DMS53 (cell line): ENCODE results near the gene CFB.

Experiments
- DNase-seq: peaks from one replicate; lab custom pipeline; 2025; lab: John Stamatoyannopoulos, UW

The CFB gene

DNA sequence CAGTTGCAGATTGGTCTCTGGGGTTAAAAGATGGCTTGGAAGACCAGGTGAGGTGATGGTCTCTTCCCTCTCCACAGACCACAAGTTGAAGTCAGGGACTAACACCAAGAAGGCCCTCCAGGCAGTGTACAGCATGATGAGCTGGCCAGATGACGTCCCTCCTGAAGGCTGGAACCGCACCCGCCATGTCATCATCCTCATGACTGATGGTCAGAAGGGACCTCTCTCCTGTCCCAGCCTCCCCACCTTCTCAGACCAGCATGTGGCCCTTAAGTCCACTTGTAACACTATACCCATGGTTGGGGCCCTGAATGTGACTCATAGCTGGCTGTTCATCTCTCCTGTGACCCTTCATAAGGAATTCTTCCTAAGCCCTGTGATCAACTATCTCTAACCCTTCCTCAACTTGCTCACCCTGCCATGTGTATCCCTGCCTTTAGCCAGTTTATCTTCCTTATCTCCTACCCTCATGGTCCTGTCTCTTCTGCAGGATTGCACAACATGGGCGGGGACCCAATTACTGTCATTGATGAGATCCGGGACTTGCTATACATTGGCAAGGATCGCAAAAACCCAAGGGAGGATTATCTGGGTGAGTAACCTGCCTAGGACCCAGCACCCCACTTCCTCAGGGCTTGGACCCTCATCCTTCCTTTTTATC is 3.0 kb downstream of the CFB start:
- peak; percentile 60 for DNase-seq

DNA sequence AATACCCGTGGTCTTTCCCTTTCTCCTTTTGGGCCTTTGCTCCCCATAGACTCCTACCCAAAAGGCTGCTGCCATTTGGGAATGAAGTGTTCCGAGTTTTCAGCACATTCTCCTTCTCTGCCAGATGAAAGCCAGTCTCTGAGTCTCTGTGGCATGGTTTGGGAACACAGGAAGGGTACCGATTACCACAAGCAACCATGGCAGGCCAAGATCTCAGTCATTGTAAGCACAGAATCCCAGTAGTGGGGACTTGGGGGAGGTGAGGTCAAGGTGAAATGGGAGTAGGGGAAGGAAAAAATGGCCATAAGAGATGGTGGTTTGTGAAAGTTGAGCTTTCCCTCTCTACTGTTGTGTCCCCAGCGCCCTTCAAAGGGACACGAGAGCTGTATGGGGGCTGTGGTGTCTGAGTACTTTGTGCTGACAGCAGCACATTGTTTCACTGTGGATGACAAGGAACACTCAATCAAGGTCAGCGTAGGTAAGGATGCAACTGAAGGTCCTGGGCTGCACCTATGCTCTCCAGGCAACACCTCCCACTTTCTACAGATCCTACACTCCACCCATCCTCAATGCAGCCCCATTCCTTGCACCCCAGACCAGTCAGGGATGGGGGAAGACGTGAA is 4.1 kb downstream of the CFB start:
- no peak for DNase-seq

DNA sequence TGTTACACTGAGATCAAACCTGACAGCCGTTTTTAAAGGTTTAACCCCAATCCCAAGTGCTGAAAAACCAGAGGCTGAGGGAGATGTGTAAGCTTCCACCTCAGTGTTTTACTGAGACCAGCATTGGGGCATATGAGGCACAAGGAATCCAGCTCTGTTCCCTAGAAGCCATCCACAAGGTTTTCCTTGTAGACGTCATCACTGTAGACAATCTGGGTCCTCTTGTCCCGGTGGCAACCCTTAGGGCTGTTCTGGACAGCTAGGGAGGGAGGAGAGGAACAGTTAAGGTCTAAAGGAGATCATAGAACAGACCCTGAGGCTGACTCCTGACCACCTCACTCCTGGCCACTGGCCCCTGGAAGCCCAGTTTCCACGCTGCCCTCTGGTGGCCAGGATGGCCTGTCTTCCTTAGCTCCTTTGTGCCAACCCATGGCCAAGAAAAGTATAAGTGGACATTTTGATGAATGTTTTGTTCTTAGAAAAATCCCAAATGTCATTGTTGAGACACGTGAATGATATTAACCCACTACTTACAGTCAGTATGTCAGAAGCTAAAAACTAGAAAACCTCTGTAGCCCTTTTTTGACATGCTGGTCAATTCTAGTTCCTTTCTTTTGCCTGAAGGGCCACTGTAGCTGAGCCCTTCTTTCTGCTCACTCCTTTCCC is 6.4 kb downstream of the CFB start:
- peak; percentile 69 for DNase-seq

DNA sequence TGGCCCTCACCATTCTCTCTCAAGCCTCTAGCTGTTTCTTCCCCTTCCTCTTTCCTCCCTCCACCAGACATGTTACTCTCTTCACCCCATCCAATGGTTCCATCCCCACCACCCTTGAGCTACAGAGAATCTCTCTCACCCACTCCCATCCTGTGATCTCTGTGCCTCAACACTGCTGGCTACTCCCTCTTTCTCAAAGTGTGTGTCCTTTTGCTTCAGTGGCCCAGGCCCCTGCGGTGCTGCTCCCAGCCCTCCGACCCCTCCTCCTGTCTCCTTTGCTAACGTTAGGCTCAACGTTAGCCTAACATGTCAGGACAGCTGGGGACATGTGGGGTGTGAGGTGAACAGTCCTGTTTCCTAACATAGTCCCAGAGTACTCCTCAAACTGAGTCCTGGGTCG is 7.0 kb downstream of the CFB start:
- DNase-seq, result no peak

DNA sequence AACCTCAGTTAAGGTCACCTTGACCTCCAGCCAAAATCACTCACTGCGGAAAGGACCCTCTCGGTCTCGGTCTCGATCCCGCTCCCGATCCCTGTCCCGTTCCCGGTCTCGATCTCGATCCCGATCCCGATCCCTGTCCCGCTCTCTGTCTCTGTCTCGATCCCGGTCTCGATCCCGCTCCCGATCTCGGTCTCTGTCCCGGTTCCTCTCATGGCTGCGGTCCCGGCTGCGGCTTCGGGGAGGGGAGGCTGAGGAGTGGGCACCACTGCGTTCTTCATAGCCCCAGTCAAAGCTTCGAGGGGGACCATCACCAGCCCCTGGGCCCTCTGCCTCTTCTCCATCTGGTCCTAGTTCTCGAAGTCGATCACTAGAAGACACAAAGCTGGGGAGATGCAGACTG is 8.6 kb downstream of the CFB start:
- no peak for DNase-seq

DNA sequence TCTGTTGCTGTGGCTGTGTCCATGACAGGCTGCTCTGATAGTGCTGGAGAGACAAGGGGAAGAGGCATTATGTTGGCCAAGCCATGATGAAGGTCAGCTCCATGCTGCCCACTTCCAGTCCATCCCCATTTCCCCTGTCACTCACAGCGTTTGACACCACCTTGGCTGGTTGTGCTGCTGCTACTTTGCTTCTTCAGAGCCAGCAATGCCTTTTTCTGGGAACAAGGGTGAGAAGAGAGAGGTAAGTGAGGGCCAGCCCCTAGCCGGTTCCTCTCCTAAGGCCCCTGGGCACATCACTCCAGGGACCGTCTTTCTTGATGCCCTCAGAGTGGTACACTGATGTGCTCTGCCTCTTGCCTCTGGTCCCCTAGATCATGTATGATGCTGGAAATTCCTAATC is 10.9 kb downstream of the CFB start:
- DNase-seq, result no peak

DNA sequence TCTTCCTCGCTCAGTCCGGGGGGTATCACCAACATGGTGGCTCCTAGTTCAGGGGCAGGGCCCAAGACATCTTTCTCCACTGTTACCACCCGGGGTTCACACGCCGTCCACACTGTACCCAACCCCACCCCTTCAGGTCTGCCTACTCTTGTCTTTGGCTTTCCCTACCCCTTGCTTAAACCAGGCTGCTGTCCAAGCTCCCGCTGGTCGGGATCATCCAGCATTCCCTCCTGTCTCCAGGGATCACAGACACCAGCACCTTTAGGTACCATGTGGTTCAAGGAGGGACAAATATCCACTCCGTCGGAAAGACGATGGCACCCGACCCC is 12.5 kb downstream of the CFB start:
- no peak for DNase-seq

DNA sequence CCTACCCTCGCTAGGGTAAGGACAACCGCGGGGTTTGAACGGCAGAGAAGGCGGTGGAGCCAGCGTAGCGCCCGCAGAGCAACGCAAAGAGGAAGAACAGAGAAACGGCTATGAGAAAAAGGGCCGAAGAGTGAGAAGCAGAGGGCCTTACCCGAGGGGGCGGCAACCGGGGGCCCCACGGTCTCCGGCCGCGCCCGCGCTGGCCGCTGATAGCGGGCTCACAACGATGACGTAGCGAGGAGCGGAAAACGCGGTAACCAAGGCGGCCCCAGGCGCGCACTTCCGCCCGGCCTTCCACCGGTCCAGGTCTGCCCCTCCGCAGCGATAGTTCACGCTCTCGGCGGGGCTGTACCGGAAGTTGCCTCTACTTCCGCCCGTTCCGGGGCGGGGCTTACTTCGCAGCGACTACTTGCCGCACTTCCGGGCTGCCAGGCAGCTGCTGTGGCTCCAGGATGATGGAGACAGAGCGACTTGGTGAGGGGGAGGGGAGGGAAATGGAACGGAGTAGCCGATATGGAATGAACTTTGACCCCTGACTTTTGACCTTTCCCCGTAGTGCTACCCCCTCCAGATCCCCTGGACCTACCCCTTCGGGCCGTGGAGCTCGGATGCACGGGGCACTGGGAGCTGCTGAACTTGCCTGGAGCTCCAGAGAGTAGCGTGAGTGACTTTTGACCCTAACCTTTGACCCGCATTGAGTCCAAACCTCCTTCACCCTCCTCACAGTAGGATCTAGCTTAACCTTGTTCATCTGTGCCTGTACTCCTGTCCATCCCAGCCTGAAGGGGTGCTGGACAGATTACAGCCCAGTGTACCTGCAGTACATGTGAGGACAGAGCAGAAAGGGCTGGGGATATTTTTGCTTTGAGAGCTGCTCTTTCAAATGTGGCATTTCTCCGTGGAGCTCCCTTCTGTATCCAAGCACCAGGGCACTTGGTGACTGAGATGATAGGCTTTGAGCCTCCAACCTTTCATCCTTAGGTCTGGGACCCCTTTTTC is 13.1 kb downstream of the CFB start, which contains the start of the genes NELFE and SKIC2:
Gene NELFE (minus strand): TSS at position 231 of the 999 bp plus-strand sequence. CDS start 525 bp downstream, outside the sequence.
Gene SKIC2 (plus strand): TSS at position 435 of the 999 bp plus-strand sequence. CDS start 18 bp downstream, at position 453.
- peak; percentile 99 for DNase-seq

DNA sequence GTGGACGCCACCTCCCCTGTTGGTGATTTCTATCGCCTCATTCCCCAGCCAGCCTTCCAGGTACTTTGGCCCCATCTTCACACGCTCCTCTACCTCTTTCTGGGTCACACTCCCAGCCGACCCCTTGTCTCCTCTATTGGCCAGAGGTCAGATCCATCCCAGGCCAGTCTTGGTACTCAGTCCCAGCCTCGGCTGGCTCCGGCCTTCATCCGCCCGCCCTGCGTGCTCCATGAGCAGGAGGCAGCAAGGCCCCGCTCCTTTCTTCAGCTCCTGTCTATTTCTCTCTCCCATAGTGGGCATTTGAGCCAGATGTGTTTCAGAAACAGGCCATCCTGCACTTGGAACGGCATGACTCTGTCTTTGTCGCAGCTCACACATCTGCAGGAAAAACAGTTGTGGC is 15.7 kb downstream of the CFB start:
- DNase-seq, result no peak

DNA sequence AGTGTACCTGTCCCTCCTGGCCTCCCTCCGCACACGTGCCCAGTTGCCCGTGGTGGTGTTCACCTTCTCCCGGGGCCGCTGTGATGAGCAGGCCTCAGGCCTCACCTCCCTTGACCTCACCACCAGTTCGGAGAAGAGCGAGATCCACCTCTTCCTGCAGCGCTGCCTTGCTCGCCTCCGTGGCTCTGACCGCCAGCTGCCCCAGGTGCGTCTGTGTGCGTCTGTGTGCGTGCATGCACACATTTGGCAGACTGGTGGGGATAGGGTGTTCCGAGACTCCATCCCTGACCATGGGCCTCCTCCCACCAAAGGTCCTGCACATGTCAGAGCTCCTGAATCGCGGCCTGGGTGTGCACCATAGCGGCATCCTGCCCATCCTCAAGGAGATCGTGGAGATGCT is 18.0 kb downstream of the CFB start:
- no peak for DNase-seq

DNA sequence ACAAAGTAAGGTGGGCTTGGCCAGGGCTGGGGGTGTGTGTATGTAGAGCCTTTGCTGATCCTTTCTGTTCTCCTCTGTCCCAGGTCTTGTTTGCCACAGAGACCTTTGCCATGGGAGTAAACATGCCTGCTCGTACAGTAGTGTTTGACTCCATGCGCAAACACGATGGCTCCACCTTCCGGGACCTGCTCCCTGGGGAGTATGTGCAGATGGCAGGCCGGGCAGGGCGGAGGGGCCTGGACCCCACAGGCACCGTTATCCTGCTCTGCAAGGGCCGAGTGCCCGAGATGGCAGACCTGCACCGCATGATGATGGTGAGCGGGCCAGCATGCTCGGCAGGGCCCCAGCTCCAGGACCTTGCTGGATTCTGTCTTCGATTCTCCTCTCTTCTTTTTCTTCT is 19.8 kb downstream of the CFB start:
- DNase-seq, result no peak

DNA sequence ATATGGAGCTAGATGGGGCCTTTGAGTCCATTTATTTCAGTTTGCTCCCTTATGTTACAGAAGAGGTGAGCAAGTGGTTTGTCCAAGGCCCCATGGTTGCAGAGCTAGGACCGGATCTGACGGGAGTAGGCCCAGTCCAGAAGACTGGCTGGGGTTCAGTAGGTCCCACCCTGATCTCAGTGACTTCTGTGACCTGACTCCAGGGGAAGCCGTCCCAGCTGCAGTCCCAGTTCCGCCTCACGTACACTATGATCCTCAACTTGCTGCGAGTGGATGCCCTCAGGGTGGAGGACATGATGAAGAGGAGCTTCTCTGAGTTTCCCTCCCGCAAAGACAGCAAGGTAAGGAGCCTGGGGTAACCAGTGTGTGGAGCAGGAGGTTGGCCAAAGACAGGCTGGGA is 20.6 kb downstream of the CFB start:
- DNase-seq, result no peak

DNA sequence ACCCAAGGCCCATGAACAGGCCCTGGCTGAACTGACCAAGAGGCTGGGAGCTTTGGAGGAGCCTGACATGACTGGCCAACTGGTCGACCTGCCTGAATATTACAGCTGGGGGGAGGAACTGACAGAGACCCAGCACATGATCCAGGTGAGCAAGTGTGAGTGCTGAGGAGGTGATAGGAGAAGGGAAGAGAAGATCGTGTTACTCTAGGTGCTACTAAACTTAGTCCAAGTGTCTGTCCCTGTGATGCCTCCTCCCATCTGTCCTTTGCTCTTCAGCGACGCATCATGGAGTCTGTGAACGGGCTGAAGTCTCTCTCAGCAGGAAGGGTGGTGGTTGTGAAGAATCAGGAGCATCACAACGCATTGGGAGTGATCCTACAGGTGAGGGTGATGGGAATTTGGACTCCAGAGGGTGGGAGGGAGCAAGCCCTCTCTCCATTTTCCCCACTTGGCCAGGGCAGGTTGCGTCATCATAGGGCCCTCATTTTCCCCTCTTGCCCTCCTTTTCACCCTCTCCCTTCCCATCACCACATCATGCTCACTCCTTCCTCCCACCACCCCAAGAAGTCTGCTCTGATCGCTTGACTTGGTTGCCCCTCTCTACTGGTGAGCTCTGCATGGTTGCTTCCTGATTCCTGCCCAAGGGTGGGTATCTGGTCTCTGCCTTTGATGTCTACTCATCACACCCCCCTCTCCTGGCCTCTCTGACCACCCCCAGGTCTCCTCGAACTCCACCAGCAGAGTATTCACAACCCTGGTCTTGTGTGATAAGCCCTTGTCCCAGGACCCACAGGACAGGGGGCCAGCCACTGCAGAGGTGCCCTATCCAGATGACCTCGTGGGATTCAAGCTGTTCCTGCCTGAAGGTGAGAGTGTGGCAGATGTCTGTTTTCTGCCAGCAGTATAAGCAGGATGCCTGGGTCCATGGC is 21.4 kb downstream of the CFB start:
- no peak for DNase-seq

DNA sequence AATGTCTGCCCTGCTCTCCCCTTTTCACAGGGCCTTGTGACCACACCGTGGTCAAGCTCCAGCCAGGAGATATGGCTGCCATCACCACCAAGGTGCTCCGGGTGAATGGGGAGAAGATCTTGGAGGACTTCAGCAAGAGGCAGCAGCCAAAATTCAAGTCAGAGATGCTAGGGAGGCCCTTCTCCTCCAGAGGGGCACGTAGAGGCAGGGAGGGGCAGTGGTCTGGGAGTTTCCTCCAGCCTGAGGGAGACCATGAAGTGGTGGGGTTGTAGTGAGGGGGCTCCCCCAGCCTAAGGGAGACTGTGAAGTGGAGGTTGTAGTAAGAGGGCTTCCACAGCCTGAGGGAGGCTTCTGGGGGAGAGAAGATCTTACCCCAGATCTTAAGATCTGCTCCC is 22.0 kb downstream of the CFB start:
- DNase-seq, result no peak

DNA sequence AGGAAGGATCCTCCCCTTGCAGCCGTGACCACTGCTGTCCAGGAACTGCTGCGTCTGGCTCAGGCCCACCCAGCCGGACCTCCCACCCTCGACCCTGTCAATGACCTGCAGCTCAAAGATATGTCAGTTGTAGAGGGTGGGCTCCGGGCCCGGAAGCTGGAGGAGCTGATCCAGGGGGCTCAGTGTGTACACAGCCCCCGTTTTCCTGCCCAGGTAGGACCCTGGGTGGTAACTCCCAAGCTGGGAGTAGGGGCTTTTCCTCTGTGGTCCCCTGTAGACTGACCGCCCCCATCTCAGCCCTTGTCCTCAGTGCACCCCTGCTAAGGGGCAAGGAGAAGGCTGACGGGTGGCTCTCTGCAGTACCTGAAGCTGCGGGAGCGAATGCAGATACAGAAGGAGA is 22.4 kb downstream of the CFB start:
- DNase-seq, result no peak

DNA sequence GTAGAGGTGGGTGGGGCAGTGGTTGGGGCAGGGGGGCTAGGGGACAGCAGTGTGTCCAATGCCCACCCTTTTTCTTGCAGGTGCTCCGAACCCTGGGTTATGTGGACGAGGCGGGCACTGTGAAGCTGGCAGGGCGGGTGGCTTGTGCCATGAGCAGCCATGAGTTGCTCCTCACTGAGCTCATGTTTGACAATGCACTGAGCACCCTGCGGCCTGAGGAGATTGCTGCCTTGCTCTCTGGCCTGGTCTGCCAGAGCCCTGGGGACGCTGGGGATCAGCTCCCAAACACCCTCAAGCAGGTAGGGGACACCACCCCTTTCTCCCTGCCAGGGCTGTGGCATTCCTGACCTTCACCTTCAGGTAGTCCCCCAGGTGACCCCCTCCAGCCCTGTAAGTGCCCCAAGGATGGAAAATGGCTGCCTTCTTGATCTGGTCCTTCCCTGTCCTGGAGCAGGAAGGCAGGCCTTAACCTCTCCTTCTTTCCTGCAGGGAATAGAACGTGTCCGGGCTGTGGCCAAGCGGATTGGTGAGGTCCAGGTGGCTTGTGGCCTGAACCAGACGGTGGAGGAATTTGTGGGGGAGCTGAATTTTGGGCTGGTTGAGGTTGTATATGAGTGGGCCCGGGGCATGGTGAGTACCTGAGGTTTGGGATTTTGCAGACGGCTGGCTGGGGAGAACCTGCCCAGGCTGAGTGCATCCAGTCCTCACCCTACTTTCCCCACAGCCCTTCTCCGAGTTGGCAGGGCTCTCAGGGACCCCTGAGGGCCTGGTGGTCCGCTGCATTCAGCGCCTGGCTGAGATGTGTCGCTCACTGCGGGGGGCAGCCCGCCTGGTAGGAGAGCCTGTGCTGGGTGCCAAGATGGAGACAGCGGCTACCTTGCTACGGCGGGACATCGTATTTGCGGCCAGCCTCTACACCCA is 23.2 kb downstream of the CFB start:
- DNase-seq, result no peak

DNA sequence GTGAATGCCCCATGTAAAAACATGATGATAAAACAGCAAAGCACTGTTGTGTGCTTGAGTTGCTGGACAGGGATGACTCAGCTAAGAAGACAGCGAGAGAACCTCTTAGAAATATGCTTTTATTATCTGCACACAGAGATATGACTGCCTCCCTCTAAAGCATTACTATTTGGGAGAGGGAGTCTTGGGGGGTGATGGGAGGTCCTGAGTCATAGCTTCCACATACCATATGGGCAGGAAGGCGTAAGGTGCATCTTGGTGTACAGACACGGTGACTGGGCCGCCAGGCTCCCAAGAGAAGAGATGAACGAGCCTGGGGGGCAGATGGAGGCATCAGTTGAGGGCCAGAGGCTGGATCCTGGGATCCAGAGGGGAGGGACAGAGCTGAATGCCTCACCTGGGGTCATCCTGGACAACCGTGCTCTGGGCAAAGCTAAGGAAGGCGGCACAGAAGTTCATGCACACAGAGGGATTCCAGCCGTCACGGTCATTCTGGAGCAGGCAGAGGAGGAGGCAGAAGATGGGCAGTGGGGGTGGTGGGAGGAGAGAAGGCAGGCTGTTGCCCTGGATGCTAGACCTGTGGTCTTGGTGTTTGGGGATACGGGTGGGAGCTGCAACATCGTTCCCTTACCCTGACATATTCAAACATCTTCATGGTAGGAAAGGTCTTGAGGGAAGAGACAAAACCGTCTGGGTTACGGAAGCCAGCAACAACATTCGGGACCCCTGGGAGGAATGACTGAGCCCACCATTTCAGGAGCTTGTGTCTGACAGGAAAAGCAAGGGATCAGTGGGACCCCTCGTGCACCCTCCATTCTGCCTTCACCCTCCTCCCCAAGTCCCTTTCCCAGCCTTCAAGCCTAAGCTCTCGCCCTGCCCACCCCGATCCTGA is 24.1 kb downstream of the CFB start:
- peak; percentile 22 for DNase-seq

DNA sequence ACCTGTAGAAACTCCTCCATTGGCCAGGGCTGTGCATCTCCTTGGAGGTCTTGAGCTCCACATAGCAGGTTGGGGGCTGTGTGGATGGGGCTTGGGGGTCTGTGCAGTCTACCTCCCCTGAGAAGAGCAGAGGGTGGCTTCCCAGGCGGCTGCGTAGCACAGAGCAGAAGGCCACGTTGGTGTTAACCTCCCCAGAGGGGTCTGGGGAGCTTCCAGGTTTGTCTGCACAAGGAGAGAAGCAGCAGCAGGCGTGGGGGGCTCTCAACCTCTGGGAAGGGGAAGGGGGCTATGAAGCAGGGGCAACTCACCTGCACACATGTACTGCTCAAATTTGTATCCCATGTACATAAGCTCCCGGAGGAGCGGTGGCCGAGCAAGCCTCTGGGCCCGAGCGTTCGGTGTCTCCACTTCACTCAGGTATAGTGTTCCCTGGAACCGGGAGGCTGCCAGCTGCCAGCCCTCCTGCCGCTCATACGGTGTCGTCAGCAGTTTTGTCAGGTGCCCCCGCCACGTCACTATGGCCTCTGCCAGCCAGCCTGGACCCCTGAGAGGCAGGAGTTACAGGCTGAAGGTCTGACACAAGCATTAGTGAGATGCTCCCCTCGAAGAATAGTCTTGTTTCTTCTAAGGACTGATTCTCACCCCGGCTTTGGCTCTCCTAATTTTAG is 24.8 kb downstream of the CFB start:
- DNase-seq, result peak; percentile 89
